Large intestine (tissue), 3 donors: ENCODE results near the gene MMP7. TPM values are rescaled to one million over a fixed set of nuclear protein-coding genes. Genes with fewer than 3 reads are reported as not detected.

Experiments
- DNase-seq, 2 donors: peaks; one replicate each; pipeline versions ENCODE4 v3.0.0 to v3.0.0-alpha.2; 2013
- H3K27ac ChIP-seq: one replicate; pipeline ENCODE4 v1.5.1; 2013; ENCODE audit warnings: low read length
- H3K27me3 ChIP-seq: 2 replicates; pipeline ENCODE4 v1.6.1; 2013; ENCODE audit warnings: low read length; ENCODE audit not compliant: control insufficient read depth, insufficient read depth
- H3K36me3 ChIP-seq: 2 replicates; pipeline ENCODE4 v1.6.1; 2013; ENCODE audit warnings: low read length; ENCODE audit not compliant: control insufficient read depth, insufficient read depth
- H3K4me1 ChIP-seq: one replicate; pipeline ENCODE4 v1.6.1; 2013; ENCODE audit warnings: low read length; ENCODE audit not compliant: control insufficient read depth, insufficient read depth
- H3K4me3 ChIP-seq: one replicate; pipeline ENCODE4 v1.5.1; 2013; ENCODE audit warnings: low read length
- H3K9me3 ChIP-seq: one replicate; pipeline ENCODE4 v1.6.1; 2013; ENCODE audit warnings: mild to moderate bottlenecking, low read depth, low read length, moderate library complexity; ENCODE audit not compliant: control insufficient read depth
- WGBS: methylation state at CpG from one replicate; pipeline ENCODE4 v1.1.5; 2013; ENCODE audit warnings: low lambda C conversion rate; ENCODE audit not compliant: insufficient coverage; 5-methylcytosine and 5-hydroxymethylcytosine counted together
- polyA plus RNA-seq: library from polyadenylated mRNA; unstranded; fragments of 120-200 nt; gene quantifications from one replicate; pipeline ENCODE4 v1.2.1, GENCODE V29; 2013

Gene MMP7
- polyA plus RNA-seq, 1 donor = not detected

GRCh38 chr11:102544594-102544993 is 14.0 kb upstream of the MMP7 start:
- Histone ChIP-seq H3K36me3 (no peaks in the 10 kb centered on the region), H3K9me3 (no peaks in the 10 kb centered on the region), H3K4me1 (no peaks in the 10 kb centered on the region), H3K4me3 (no peak overlapping the region), H3K27me3 (no peaks in the 10 kb centered on the region), H3K27ac (no peak overlapping the region)
- no peak for DNase-seq
- WGBS = no CpG with 5 or more reads among the region's 1 CpG

- no CpG with 5 or more reads among the region's 2 CpGs for WGBS
- no peak for DNase-seq
- Histone ChIP-seq H3K9me3 (no peaks in the 10 kb centered on the region), H3K27me3 (no peaks in the 10 kb centered on the region), H3K4me1 (no peaks in the 10 kb centered on the region), H3K4me3 (no peak overlapping the region), H3K27ac (no peak overlapping the region), H3K36me3 (no peaks in the 10 kb centered on the region)
Measured at GRCh38 chr11:102539567-102539966, 9.0 kb upstream of the MMP7 start.

GRCh38 chr11:102538932-102539331 is 8.4 kb upstream of the MMP7 start:
- H3K9me3 ChIP-seq = no peaks in the 10 kb centered on the region
- H3K4me3 ChIP-seq = no peak overlapping the region
- no CpG with 5 or more reads among the region's 4 CpGs for WGBS
- no peaks in the 10 kb centered on the region for H3K4me1 ChIP-seq
- no peaks in the 10 kb centered on the region for H3K27me3 ChIP-seq
- no peaks in the 10 kb centered on the region for H3K36me3 ChIP-seq
- no peak for DNase-seq
- no peak overlapping the region for H3K27ac ChIP-seq

DNA sequence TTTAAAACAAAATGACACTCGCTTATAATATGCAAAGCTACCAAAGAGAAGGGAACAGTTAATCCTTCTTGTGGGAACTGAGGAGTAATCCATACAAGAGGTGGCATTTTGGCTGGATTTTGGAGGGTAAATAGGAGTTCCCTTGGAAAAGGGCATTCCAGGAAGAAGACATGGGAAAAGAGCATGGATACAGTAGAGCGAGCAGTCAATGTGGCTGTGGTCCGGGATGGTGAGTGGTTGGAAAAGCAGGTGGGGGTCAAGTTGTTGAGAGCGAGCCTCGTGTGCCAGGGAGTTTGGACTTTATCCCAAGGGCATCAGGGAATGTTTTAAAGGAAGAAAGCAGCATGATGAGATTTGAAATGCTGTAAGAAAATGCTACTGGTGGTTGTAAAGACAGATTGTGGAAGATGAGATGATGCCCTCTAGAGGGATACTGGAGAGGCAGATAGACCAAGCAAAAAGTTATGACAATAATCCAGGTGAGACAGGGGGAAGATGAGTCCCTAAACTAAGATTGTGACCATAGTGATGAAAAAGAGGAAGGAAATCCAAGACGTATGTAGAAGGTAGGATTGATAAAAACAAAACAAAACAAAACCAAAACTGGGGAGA is 3.8 kb upstream of the MMP7 start:
- Histone ChIP-seq H3K27me3 (no peaks in the 10 kb centered on the region), H3K4me3 (no peak overlapping the region), H3K36me3 (no peaks in the 10 kb centered on the region), H3K4me1 (no peaks in the 10 kb centered on the region), H3K27ac (no peak overlapping the region), H3K9me3 (no peaks in the 10 kb centered on the region)
- DNase-seq = no peak
- 67% methylated on average over 1 of the region's 6 CpGs for WGBS

GRCh38 chr11:102528618-102529017 is 1.9 kb downstream of the MMP7 start:
- Histone ChIP-seq H3K4me3 (no peak overlapping the region), H3K36me3 (no peaks in the 10 kb centered on the region), H3K27ac (no peak overlapping the region), H3K4me1 (no peaks in the 10 kb centered on the region), H3K27me3 (no peaks in the 10 kb centered on the region), H3K9me3 (no peaks in the 10 kb centered on the region)
- no peak for DNase-seq

DNA sequence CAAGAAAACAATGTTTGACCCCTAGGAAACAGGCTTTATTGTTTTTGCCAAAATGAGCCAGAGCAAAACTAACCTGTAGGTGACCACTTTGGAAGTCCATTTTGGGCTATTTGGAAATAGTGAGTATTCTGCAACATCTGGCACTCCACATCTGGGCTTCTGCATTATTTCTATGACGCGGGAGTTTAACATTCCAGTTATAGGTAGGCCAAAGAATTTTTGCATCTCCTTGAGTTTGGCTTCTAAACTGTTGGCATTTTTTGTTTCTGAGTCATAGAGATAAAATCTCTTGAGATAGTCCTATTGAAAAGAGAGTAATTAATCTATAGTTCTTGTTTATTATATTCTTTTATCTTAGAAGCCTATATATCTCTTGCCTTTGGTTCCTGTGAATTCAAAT is 2.9 kb downstream of the MMP7 start:
- Histone ChIP-seq H3K27me3 (no peaks in the 10 kb centered on the region), H3K9me3 (no peaks in the 10 kb centered on the region), H3K36me3 (no peaks in the 10 kb centered on the region), H3K4me3 (no peak overlapping the region), H3K4me1 (no peaks in the 10 kb centered on the region), H3K27ac (no peak overlapping the region)
- no peak for DNase-seq
- no CpG with 5 or more reads among the region's 2 CpGs for WGBS

DNA sequence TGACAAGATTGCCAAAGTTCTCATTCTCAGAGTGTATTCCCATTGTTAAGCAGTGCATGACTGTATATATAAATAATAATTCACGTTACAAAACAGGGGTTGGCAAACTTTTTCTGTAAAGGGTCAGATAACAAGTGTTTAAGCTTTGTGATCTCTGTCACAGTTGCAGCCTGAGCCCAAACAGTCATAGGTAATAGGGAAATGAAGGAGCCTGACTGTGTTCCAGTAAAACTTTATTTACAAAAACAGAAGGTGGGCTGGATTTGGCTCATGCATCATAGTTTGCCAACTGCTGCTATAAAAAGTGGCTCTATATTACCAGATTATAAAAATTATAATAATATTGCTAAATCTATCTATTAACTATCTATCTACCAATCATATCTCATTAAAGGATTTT is 3.5 kb downstream of the MMP7 start:
- Histone ChIP-seq H3K27me3 (no peaks in the 10 kb centered on the region), H3K4me3 (no peak overlapping the region), H3K36me3 (no peaks in the 10 kb centered on the region), H3K27ac (no peak overlapping the region), H3K9me3 (no peaks in the 10 kb centered on the region), H3K4me1 (no peaks in the 10 kb centered on the region)
- no CpG with 5 or more reads among the region's 1 CpG for WGBS
- DNase-seq = no peak

- 100% methylated on average over 1 of the region's 4 CpGs for WGBS
- no peaks in the 10 kb centered on the region for H3K27me3 ChIP-seq
- H3K36me3 ChIP-seq = no peaks in the 10 kb centered on the region
- no peaks in the 10 kb centered on the region for H3K4me1 ChIP-seq
- no peaks in the 10 kb centered on the region for H3K9me3 ChIP-seq
- DNase-seq = no peak
- H3K4me3 ChIP-seq = no peak overlapping the region
- no peak overlapping the region for H3K27ac ChIP-seq
Measured at GRCh38 chr11:102523887-102524286, 6.7 kb downstream of the MMP7 start.

- Histone ChIP-seq H3K36me3 (no peaks in the 10 kb centered on the region), H3K4me3 (no peak overlapping the region), H3K9me3 (no peaks in the 10 kb centered on the region), H3K27ac (no peak overlapping the region), H3K27me3 (no peaks in the 10 kb centered on the region), H3K4me1 (no peaks in the 10 kb centered on the region)
- 100% methylated on average over 1 of the region's 2 CpGs for WGBS
- no peak for DNase-seq
Measured at GRCh38 chr11:102523189-102523570, 7.4 kb downstream of the MMP7 start.

GRCh38 chr11:102522312-102523188 is 8.0 kb downstream of the MMP7 start:
- Histone ChIP-seq H3K36me3 (no peaks in the 10 kb centered on the region), H3K27me3 (no peaks in the 10 kb centered on the region), H3K4me1 (no peaks in the 10 kb centered on the region), H3K27ac (no peak overlapping the region), H3K4me3 (no peak overlapping the region), H3K9me3 (no peaks in the 10 kb centered on the region)
- no peak for DNase-seq
- WGBS = 54% methylated on average over 3 of the region's 5 CpGs

GRCh38 chr11:102521121-102521520 is 9.4 kb downstream of the MMP7 start:
- Histone ChIP-seq H3K27me3 (no peaks in the 10 kb centered on the region), H3K4me3 (no peak overlapping the region), H3K4me1 (no peaks in the 10 kb centered on the region), H3K9me3 (no peaks in the 10 kb centered on the region), H3K36me3 (no peaks in the 10 kb centered on the region), H3K27ac (no peak overlapping the region)
- WGBS = no CpG with 5 or more reads among the region's 10 CpGs
- no peak for DNase-seq
